CD4-positive, alpha-beta T cell treated with Interleukin-15 for 1 hour (primary cell): Measurements from ENCODE around the gene CCDC39.

Source experiments
- DNase-seq: peaks from one replicate; pipeline ENCODE4 v3.0.0-alpha.2; 2020

CCDC39 gene

GRCh38 chr3:180679178-180680096 is at the start of gene CCDC39:
TSS of gene CCDC39 (minus strand) at chr3:180679489. CDS start at chr3:180679380, 109 bp downstream.
- peak; percentile 27 for DNase-seq

- DNase-seq, result no peak
Measured at GRCh38 chr3:180720012-180720411, 40.7 kb upstream of the CCDC39 start.

GRCh38 chr3:180707896-180708295 is 28.6 kb upstream of the CCDC39 start:
- DNase-seq, result no peak

GRCh38 chr3:180705619-180706018 is 26.3 kb upstream of the CCDC39 start:
- no peak for DNase-seq

- no peak for DNase-seq
Measured at GRCh38 chr3:180704532-180704931, 25.2 kb upstream of the CCDC39 start.

GRCh38 chr3:180700941-180701340 is 21.7 kb upstream of the CCDC39 start:
- no peak for DNase-seq

GRCh38 chr3:180698760-180699270 is 19.5 kb upstream of the CCDC39 start:
- DNase-seq, result no peak

- DNase-seq, result no peak
Measured at GRCh38 chr3:180694321-180694720, 15.0 kb upstream of the CCDC39 start.

- DNase-seq, result no peak
Measured at GRCh38 chr3:180693656-180694055, 14.4 kb upstream of the CCDC39 start.

GRCh38 chr3:180690061-180690460 is 10.8 kb upstream of the CCDC39 start:
- DNase-seq, result no peak

- no peak for DNase-seq
Measured at GRCh38 chr3:180684807-180685206, 5.5 kb upstream of the CCDC39 start.

GRCh38 chr3:180683816-180684215 is 4.5 kb upstream of the CCDC39 start:
- no peak for DNase-seq

- DNase-seq, result no peak
Measured at GRCh38 chr3:180680097-180680430, 775 bp upstream of the CCDC39 start.

- DNase-seq, result no peak
Measured at GRCh38 chr3:180678231-180678630, 1.1 kb downstream of the CCDC39 start.

GRCh38 chr3:180661444-180661843 is 17.8 kb downstream of the CCDC39 start:
- DNase-seq, result no peak

- DNase-seq, result no peak
Measured at GRCh38 chr3:180657094-180657493, 22.2 kb downstream of the CCDC39 start.

- no peak for DNase-seq
Measured at GRCh38 chr3:180656406-180656805, 22.9 kb downstream of the CCDC39 start.

- no peak for DNase-seq
Measured at GRCh38 chr3:180646187-180646790, 33.0 kb downstream of the CCDC39 start.

- no peak for DNase-seq
Measured at GRCh38 chr3:180640987-180641386, 38.3 kb downstream of the CCDC39 start.

- no peak for DNase-seq
Measured at GRCh38 chr3:180633722-180634121, 45.6 kb downstream of the CCDC39 start.

- DNase-seq, result no peak
Measured at GRCh38 chr3:180631317-180631716, 48.0 kb downstream of the CCDC39 start.

GRCh38 chr3:180630371-180630770 is 48.9 kb downstream of the CCDC39 start:
- DNase-seq, result no peak

GRCh38 chr3:180626844-180627243 is 52.4 kb downstream of the CCDC39 start:
- DNase-seq, result no peak

GRCh38 chr3:180624714-180625113 is 54.6 kb downstream of the CCDC39 start:
- no peak for DNase-seq
